ENCODE measurements around the gene ZMYM4.
"Not testable (repeated sequence)": the region's sequence is repeated elsewhere in the genome, so short reads cannot be mapped to it uniquely, and the experiment has no call there.

ZMYM4 gene

DNA sequence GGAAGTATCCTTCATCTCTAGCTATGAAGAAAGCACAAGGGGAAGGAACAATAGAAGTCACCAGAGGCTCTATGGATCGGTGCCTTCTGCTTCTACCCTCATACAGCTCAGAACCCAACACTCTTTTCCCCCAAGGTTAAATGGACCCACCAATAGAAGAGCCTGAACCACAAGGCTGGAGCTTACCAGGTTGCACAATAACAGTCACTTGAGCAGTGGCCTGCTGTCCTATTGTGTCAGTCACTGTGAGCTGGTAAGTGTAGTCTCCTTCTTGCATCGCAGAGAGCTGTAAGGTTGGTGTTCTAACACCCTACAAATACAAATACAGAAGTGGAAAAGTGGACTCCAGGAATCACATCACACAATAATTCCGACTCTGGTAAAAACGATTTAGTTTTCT, 185.7 kb downstream of the ZMYM4 start:
- no peak for DNase-seq (ENCODE audit: low read depth)

DNA sequence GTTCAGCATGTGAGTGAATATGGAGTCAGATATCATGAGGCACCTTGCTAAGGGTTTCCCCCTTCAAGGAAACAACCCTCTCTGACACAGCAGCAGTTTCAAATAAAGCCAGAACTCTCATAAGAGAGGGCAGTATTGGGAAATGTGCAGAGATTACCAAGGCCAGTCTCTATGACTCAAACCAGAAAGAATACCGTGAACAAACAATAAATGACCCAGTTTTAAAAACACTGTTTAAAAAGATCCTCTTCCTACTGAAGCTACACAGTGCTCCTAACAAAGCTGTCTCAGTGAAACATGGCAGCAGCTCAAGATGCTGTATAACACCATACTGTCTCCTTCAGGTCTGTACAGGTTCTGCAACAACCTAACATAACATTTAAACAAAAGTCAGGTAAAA, 186.1 kb downstream of the ZMYM4 start:
- no peak for DNase-seq (ENCODE audit: low read depth)

DNA sequence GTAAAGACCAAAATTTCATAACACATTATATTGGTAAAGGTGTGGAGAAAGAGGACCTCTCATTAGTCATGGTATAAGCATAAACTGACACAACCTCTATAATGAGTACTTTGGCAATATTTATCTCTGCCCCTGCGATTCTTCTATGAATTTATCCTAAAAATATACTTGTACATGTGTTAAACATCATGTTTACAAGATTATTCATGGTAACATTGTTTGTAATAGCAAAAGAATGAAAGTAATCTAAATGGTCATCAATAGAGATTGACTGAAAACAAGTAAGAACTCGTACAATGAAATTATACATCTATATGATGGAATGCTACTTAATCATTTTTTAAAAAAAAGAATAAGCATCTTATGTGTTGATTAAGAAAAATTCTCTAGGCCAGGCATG, 192.3 kb downstream of the ZMYM4 start:
- DNase-seq (ENCODE audit: low read depth) = no peak

DNA sequence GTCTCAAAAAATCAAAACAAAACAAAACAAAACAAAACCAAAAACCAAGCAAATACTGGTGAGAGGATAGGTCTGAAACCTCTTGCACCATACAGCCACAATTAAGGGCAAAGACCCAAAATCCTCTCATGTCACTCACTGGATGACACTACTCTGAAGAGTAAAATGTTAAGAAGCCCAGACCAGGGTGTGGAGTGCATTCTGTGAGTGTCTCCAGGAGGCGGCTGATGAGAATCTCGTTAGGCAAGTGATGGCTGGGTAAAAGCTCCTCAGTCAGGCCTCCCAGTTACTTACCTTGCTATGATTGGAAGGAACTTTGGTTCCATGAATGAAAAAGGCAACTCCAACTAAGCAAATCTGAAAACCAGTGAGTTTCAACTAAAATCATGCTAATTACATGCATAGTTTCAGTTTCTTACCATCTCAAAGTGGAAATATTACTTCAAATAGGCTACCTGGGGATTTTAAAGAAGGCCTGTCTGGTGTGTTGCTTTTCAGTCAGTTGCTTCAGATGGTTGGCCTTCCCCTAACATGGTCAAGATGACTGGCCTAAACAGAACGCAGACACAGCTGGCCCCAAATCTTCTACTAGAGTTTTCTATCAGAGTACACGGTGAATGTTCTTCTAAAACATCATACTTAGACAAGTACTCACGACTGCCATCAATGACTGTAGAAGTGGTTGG, 193.6 kb downstream of the ZMYM4 start:
- no peak for DNase-seq (ENCODE audit: low read depth)

DNA sequence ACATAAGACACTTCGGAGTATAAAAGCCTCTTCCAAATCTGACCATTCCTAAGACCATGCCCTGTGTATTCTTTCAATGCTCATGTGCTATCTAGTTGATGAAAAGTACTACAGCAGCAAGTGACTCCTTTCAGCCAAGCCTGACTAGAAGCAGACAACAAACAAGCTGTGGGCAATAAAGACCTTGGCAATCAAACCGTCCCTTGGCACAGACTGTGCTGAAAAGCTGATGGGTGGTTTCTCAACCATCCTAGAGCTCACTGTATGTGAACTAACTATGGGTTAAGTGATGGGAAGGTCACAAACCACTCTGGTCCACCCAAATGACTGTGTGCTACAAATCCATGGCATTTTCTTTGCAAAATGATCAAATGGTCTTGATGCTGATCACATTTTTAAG, 194.7 kb downstream of the ZMYM4 start:
- no peak for DNase-seq (ENCODE audit: low read depth)

DNA sequence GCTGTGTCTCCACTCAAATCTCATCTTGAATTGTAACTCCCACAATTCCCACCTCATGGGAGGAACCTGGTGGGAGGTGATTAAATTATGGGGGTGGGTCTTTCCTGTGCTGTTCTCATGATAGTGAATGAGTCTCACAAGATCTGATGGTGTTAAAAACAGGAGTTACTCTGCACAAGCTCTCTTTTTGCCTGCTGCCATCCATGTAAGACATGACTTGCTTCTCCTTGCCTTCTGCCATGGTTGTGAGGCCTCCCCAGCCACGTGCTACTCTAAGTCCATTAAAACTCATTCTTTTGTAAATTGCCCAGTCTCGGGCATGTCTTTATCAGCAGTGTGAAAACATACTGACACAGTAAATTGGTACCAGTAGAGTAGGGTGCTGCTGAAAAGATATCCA, 195.2 kb downstream of the ZMYM4 start:
- not testable (repeated sequence) for DNase-seq (ENCODE audit: low read depth)

DNA sequence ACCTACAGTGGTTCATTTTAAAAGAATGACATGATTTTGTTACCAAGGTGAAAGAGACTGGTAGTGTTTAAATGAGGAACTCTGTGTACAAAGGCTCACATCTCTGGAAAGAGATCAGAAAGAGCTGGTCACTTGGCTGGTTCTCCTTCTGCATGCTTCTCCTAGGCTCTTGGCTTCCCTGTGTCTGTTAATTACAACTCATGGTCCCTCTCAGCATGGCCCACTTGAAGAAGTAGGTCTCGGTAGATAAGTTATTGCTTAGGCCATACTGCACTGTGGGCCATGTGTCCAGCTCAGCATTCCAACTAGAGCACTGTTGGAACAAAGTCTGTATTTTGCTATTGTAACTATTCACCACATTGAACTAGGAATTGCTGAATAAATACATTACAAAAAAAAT, 197.6 kb downstream of the ZMYM4 start:
- DNase-seq (ENCODE audit: low read depth) = no peak

DNA sequence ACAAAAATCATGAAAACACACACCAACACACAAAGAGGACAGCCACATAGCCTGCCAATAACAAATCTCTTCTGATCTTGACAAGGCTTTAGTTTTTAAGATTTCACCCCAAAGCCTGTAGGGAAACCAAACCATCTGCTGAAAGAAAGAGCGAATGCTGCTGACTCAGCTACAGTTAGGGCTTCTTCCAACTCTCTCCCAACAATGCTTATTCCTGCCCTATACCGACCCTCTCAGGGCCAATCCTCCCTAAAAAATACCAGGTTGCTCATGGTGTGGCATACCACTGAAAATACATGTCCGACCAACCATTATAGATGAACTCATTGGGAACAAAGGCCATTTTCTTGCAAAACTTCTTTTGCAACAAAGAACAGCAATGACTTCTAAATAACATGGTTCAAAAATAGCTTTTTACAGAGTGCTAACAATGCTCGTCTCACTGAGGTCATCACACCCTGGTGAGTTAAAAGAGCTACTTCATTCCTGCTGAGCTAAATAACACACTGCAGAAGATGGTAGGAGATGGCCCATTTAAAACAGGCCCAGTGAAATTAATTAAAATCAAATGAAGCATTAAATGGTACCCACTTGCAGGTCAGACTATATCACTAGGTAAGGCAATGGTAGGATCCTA, 202.6 kb downstream of the ZMYM4 start:
- no peak for DNase-seq (ENCODE audit: low read depth)

Measured in activated T-helper 1 cell treated with Interleukin-2 at 50 U/mL for 16 hours (primary cell).